NB4 (cell line): Measurements from ENCODE around the gene C3orf85.

ENCODE experiments used
- POLR2A ChIP-seq: IDR thresholded peaks from 2 replicates; pipeline ENCODE4 v1.6.1; 2011; ENCODE audit warnings: mild to moderate bottlenecking; ENCODE audit not compliant: insufficient read length; ENCODE audit errors: extremely low read depth
- TF ChIP-seq, protein P1 (sequence below): IDR thresholded peaks from one replicate; pipeline ENCODE4 v1.5.1; 2012; ENCODE audit warnings: low read depth, low read length

- TF ChIP-seq, protein P1, sequence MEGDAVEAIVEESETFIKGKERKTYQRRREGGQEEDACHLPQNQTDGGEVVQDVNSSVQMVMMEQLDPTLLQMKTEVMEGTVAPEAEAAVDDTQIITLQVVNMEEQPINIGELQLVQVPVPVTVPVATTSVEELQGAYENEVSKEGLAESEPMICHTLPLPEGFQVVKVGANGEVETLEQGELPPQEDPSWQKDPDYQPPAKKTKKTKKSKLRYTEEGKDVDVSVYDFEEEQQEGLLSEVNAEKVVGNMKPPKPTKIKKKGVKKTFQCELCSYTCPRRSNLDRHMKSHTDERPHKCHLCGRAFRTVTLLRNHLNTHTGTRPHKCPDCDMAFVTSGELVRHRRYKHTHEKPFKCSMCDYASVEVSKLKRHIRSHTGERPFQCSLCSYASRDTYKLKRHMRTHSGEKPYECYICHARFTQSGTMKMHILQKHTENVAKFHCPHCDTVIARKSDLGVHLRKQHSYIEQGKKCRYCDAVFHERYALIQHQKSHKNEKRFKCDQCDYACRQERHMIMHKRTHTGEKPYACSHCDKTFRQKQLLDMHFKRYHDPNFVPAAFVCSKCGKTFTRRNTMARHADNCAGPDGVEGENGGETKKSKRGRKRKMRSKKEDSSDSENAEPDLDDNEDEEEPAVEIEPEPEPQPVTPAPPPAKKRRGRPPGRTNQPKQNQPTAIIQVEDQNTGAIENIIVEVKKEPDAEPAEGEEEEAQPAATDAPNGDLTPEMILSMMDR = no peak
- TF ChIP-seq POLR2A = no peak
These were observed 13.8 kb upstream of the C3orf85 start for GRCh38 chr3:109122690-109123089.
